HUES6 (cell line): ENCODE data around the gene MTERF1.

ENCODE experiments used
- H3K27ac ChIP-seq: 2 replicates; pipeline ENCODE4 v1.7.0; 2013; ENCODE audit warnings: low read depth, mild to moderate bottlenecking, low read length, inconsistent platforms
- H3K27me3 ChIP-seq: 2 replicates; pipeline ENCODE4 v1.6.1; 2013; ENCODE audit warnings: low read length; ENCODE audit not compliant: control insufficient read depth, insufficient read depth
- H3K36me3 ChIP-seq: 2 replicates; pipeline ENCODE4 v1.6.1; 2013; ENCODE audit warnings: low read length; ENCODE audit not compliant: control insufficient read depth, insufficient read depth
- H3K4me1 ChIP-seq: 2 replicates; pipeline ENCODE4 v1.6.1; 2013; ENCODE audit warnings: low read length; ENCODE audit not compliant: control insufficient read depth, insufficient read depth
- H3K4me3 ChIP-seq: 2 replicates; pipeline ENCODE4 v1.5.1; 2013; ENCODE audit warnings: low read depth, low read length
- H3K9ac ChIP-seq: one replicate; pipeline ENCODE4 v1.6.1; 2013; ENCODE audit warnings: mild to moderate bottlenecking, low read length
- H3K9me3 ChIP-seq: 2 replicates; pipeline ENCODE4 v1.6.1; 2013; ENCODE audit warnings: low read depth, low read length; ENCODE audit not compliant: control insufficient read depth, insufficient read depth

Gene MTERF1

DNA sequence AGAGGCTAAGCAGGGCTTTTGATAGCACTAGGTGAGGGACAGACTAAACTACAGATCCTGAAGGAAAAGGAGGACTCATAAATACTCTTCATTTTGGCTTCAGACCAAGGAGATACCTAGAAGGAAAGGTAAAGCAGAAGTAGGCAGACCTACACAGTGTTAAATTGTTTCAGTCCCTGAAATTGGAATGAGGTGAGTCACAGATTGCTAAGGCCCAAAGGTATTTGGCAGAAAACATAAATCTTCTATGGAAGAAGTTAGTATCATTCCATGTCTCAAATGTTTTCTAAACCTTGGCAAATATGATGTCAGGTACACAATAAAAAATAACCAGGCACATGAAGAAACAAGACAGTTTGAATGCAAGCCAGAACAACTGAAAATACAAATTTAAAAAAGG, 30.0 kb downstream of the MTERF1 start:
- Histone ChIP-seq H3K4me3 (no peak overlapping the region), H3K9ac (no peak overlapping the region), H3K9me3 (no peaks in the 10 kb centered on the region), H3K4me1 (0 out of 2 replicates have a peak, but pooled peaks cover 4% of the 10 kb centered on the region), H3K27ac (no peak overlapping the region), H3K27me3 (no peaks in the 10 kb centered on the region), H3K36me3 (no peaks in the 10 kb centered on the region)

DNA sequence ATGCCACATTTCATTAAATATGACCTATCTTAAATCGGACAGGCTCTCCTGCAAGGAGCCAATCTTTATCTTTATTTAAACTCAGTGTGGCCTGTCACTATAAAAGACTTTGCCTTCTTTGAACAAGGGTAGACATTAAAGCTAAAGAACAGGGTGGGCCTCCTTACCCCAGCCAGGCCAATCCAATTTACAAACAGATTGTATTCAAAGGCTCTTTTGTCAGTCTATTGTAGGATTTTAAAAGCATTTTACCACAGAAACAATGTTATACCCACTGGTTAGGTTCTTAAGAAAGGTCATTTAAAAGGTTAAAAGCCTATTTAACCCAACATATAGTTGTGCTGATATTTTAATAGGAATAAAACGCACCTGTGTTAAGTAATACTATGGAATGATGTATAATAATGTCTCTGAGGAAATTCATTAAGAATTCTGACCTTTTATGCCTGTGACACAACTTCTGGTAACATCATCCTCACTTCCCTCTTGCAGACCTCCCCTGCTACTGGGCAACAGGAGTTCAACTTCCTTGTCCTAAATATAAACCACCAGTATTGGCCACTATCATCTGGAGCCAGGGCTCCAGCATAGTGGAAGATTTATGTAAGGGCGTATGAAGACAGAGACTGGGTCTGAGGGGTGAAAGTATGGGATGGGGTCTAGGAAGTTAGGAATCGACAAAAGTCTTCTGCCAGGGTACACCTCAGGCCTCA, 32.5 kb downstream of the MTERF1 start:
- H3K9me3 ChIP-seq: no peaks in the 10 kb centered on the region
- H3K9ac ChIP-seq: no peak overlapping the region
- no peak overlapping the region for H3K27ac ChIP-seq
- H3K4me1 ChIP-seq: 0 out of 2 replicates have a peak, but pooled peaks cover 4% of the 10 kb centered on the region
- no peak overlapping the region for H3K4me3 ChIP-seq
- H3K27me3 ChIP-seq: no peaks in the 10 kb centered on the region
- no peaks in the 10 kb centered on the region for H3K36me3 ChIP-seq

DNA sequence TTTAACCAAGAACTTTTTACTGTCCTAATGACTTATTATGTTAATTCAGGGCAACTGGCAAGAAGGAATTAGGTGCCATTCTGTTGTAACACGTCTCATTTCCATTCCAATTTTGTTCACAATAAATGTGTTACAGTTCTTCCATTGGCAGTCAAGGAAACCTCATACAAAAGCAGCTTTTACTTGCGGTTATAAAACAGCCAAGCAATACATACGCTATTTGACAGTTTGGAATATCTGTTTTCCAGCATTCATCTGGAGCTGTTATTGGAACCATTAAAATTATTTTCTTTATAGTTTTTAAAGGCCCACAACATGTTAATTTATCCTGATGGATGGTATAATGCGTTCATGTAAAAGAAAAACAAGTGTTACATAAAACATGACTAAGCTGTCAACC, 33.3 kb downstream of the MTERF1 start:
- Histone ChIP-seq H3K4me1 (0 out of 2 replicates have a peak, but pooled peaks cover 4% of the 10 kb centered on the region), H3K27me3 (no peaks in the 10 kb centered on the region), H3K4me3 (no peak overlapping the region), H3K9ac (no peak overlapping the region), H3K36me3 (no peaks in the 10 kb centered on the region), H3K27ac (no peak overlapping the region), H3K9me3 (no peaks in the 10 kb centered on the region)

- Histone ChIP-seq H3K4me1 (0 out of 2 replicates have a peak, but pooled peaks cover 4% of the 10 kb centered on the region), H3K4me3 (no peak overlapping the region), H3K9ac (no peak overlapping the region), H3K36me3 (no peaks in the 10 kb centered on the region), H3K27ac (no peak overlapping the region), H3K9me3 (no peaks in the 10 kb centered on the region), H3K27me3 (no peaks in the 10 kb centered on the region)
Observed at GRCh38 chr7:91846436-91846835, 34.1 kb downstream of the MTERF1 start.

DNA sequence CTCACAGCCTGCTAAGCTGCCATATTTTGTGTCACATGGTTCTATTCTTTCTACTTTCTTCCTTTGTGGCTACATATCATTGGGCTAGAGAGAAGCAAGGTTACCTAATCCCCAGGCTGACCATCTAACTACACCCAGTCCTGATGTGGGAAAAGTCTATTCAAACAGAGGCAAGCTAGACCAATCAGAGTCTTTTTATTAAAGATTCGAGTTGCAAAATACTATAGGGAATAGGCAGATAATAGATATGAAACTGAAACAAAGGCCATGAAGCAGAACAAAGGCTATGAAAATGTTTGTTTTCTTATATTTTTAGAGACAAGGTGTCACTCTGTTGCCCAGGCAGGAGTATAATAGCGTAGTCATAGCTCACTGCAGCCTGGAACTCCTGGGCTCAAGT, 36.7 kb downstream of the MTERF1 start:
- no peak overlapping the region for H3K27ac ChIP-seq
- H3K36me3 ChIP-seq: no peaks in the 10 kb centered on the region
- H3K4me1 ChIP-seq: 0 out of 2 replicates have a peak, but pooled peaks cover 4% of the 10 kb centered on the region
- H3K27me3 ChIP-seq: no peaks in the 10 kb centered on the region
- H3K4me3 ChIP-seq: no peak overlapping the region
- no peaks in the 10 kb centered on the region for H3K9me3 ChIP-seq
- H3K9ac ChIP-seq: no peak overlapping the region

GRCh38 chr7:91838439-91838838, 42.1 kb downstream of the MTERF1 start:
- no peak overlapping the region for H3K9ac ChIP-seq
- H3K36me3 ChIP-seq: no peaks in the 10 kb centered on the region
- no peaks in the 10 kb centered on the region for H3K27me3 ChIP-seq
- H3K4me1 ChIP-seq: no peaks in the 10 kb centered on the region
- no peak overlapping the region for H3K4me3 ChIP-seq
- no peak overlapping the region for H3K27ac ChIP-seq
- H3K9me3 ChIP-seq: no peaks in the 10 kb centered on the region

DNA sequence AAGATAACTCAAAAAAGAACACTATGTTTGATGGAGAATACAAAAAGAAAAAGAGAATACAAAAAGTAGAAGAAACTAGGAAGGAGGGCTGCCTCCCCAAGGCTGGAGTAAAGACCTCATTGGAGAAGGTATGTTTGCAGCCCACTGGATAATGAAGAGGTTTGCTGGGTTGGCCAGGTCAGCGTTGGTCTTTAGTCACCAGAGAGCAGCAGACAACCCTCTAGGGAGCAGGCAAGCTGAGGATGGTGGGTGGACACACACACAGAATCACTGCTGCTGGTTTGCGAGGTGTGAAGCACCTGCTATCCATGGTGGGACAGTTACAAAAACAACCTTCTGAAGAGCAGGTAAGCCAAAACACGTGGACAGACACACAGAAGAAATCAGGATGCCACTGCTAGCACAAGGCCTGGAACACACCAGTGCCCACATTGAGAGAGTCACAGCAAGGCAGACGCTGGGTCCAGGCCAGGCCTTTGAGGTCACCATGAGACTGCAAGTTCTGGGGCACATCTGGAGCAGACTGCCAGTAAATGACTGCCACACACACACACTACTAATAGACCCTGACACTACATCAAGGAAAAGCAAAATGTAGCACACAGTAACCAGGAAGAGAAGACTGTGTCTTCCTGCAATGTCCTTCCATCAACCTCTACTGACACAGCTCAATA, 43.0 kb downstream of the MTERF1 start:
- no peak overlapping the region for H3K27ac ChIP-seq
- no peak overlapping the region for H3K9ac ChIP-seq
- H3K9me3 ChIP-seq: no peaks in the 10 kb centered on the region
- no peaks in the 10 kb centered on the region for H3K36me3 ChIP-seq
- H3K27me3 ChIP-seq: no peaks in the 10 kb centered on the region
- H3K4me3 ChIP-seq: no peak overlapping the region
- no peaks in the 10 kb centered on the region for H3K4me1 ChIP-seq

DNA sequence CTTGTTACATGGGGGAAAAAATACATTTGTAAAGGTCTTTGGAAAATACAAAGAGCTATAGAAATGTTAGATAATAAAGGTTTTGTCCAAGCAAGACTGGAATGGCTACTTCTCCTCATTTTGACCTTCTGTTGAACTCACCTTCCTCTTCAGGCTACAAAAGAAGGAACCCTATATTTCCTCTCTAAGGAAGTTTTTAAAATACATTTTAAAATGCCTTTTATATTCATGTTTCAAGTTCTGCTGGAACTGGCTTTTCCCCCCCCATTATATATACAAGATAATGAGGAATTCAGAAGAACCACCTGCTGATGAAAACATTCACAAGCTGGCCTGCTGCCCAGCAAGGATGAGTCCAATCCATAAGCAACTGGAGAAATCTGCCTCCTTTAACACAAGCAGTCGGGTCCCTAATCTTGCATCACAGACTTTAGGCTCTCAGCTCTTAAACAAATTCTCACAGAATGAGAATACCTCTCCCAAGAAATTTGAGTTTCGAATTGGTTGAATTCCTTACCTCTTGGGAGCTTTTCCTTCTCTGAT, 44.6 kb downstream of the MTERF1 start:
- H3K9ac ChIP-seq: no peak overlapping the region
- H3K4me3 ChIP-seq: no peak overlapping the region
- no peaks in the 10 kb centered on the region for H3K27me3 ChIP-seq
- H3K4me1 ChIP-seq: no peaks in the 10 kb centered on the region
- no peak overlapping the region for H3K27ac ChIP-seq
- H3K36me3 ChIP-seq: no peaks in the 10 kb centered on the region
- H3K9me3 ChIP-seq: no peaks in the 10 kb centered on the region

DNA sequence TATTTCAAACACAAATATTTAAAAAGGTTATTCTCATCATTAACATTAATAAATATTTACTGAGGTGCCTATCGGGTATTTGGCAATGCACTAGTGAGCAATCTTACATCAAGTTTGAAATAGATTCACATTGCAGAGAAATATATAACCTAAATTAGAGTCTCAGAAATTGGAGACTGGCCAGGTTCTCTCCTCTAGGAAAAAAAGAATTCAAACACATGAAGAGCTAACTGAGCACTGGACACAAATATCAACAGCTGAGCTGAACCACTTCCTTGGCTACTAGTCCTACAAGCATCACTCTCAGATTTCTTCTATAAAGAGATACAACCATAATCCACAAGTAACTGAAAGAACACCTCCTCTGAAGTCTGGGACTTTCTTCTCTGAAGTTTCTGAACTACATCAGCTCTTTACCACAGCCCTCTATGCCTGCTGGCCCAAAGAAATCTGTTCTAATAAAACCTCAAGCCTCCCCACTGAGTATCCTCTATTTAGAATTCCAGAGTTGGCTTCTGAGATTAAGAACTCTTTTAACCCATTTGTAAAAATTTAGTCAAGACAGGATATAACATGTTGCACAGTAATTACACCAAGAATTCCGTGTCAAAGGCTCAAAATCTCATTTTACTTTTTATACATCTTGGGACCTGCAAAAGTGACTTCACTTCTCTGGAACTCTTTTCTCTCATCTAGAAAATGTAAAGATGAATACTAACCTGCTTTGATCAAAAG, 45.2 kb downstream of the MTERF1 start:
- Histone ChIP-seq H3K4me1 (no peaks in the 10 kb centered on the region), H3K9ac (no peak overlapping the region), H3K27ac (no peak overlapping the region), H3K36me3 (no peaks in the 10 kb centered on the region), H3K27me3 (no peaks in the 10 kb centered on the region), H3K4me3 (no peak overlapping the region), H3K9me3 (no peaks in the 10 kb centered on the region)

- H3K27ac ChIP-seq: no peak overlapping the region
- no peaks in the 10 kb centered on the region for H3K36me3 ChIP-seq
- no peak overlapping the region for H3K9ac ChIP-seq
- H3K4me3 ChIP-seq: no peak overlapping the region
- no peaks in the 10 kb centered on the region for H3K4me1 ChIP-seq
- no peaks in the 10 kb centered on the region for H3K9me3 ChIP-seq
- no peaks in the 10 kb centered on the region for H3K27me3 ChIP-seq
Observed at GRCh38 chr7:91832493-91833045, 47.9 kb downstream of the MTERF1 start.
